GM18517 (cell line): ENCODE measurements around the gene CALML5.

Source experiments
- ATAC-seq: cut with Tn5 transposase; IDR thresholded peaks from one replicate; pipeline ENCODE4 v1.9.1; 2021; ENCODE audit warnings: mild to moderate bottlenecking, moderate library complexity; ENCODE audit not compliant: unreplicated experiment

Gene CALML5

DNA sequence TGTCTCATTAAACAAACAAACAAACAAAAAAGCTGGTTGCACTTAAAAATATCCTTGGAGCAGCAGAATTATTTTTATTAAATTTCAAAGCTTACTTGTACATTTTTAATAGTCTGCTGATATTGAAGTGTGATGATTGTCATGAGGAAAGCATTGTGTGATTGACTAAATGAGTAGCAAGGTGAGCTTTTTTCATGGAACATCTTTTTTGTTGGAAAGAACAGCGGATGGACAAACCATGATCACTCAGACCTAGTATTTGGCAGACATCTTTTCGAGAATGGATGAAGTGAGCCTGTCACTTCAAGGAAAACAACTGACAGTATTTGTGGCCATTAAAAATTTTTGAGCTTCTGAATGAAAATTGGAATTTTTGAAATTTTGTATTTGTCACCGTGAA is 19.7 kb upstream of the CALML5 start:
- no peak for ATAC-seq

DNA sequence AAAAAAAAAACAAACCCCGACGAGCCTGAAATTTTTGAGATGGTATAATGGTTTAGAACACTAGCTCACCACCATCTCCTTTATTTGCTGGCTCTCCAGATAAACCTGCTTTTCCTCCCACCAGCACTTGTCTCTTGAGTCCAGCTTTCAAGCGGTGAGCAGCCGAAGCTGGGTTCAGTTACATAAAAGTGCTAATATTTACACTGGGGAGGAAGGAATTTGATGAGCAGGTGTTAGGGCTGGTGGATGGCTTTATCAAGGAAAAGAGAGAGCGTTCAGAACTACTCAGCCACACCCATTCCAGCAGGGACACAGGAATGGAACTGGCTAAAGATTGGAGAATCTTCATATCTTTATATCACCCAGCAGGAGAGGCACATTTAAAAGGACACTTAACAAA is 18.8 kb upstream of the CALML5 start:
- ATAC-seq = no peak

DNA sequence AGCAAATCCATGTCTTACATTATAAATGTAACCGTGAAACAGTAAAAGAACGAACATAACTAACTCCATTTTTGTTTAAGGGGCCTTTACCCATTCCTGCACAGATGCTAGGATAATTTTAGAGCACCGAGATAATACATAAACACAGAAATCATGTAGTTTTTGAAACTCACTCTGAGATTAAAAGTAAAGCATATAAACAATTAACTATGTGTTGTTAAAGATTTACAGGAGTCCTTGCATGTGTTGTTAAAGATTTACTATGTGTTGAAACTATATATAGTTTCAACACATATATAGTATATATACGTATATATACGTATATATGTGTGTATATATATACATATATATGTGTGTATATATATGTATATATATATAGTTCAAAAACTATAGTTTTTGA is 18.2 kb upstream of the CALML5 start:
- ATAC-seq = no peak

DNA sequence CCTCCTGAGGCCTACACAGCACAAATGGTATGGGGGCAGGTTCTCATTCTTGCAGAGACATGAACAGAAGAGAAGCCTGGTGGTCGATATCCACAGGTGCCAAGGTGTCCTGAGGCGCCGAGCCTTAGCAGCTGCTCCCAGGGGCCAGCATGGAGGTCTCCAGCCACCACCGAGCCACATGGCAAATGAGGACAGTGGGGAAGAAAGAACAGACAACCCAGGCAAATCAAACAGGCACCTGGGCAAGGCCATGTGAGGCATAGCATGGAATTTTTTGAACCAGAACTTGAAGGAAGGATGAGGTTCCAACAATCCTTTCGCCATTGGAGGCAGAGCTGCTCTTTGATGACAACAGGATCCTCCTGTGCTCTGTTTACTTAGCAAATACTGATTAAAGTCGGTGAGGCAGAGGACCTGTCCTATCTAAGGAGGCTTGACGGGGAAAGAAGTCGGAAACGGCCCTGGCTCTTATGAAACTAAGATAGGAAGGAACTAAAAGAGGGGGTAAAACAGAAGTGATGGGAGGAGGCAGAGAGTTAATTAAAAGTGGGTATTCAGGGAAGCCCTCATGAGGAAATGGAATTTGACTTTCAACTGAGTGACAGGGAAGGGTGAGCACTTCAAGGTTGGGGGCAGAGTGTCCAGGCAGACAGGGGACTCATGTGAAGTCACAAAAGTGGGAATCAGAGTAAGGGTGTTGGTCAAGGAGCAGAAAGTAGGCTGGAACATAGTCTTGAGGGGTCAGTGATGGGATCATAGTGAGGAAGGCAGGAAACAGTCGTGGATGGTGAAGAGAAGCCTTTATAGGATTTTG is 16.8 kb upstream of the CALML5 start:
- no peak for ATAC-seq

DNA sequence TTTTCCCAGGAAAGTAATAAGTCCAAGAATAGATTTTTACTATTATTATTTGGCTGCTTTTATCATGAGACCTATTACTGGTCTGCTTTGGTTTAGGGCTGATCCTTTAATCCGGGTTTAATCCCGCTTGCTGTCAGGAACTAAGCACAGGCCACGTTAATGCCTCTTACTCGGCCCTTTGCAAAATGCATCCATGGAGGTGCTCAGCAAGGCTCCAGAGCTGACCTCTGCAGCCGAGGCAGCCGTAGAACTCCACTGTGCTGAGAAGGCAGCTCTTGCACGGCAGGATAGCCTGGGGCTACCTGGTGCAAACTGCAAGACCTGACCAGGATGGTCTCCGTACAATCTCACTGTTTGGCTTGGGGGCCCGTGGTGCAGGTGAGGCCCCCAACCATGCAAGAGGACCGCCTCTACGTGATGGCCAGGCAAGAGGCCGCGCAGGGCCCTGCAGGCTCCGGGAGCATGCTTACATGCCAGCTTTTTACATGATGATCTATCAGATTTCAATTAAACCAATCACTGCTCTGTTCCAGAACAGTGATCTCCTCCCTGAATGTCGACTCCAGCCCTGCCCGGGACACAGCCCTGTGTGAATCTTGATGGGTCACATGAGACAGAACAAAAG is 15.0 kb upstream of the CALML5 start:
- no peak for ATAC-seq

DNA sequence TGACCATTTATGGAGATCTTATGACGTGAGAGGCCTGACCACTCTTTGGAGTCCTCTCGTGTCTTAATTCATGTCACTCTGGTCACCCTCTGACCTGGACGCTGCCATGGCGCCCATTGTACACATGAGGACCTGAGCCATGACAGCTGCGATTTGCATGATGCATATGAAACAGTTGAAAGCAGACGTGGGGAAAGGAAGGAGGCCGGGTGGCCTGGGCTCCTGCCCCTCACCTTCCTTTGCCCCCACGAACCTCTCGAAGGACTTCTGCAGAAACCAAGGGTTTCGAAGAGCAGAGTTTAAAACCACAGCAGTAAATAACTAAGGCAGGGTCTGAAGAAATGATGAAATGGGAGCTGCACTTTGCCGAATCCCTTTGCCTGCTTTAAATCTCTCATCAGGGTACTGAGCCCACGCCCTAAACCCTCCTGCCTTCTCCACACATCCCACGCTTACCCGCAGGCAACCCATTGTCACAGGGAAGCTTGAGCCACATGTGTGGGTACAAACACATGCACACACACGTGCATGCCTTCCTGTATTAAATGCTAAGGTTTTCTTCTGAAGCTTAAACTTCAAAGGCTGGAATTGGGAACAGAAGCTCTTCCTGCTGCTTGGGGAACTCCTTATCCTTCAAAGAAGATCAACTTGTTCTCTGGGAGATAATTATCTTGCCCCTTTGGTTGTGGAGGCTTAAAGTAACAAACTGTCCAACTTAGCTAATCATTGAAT is 13.7 kb upstream of the CALML5 start:
- ATAC-seq = no peak

DNA sequence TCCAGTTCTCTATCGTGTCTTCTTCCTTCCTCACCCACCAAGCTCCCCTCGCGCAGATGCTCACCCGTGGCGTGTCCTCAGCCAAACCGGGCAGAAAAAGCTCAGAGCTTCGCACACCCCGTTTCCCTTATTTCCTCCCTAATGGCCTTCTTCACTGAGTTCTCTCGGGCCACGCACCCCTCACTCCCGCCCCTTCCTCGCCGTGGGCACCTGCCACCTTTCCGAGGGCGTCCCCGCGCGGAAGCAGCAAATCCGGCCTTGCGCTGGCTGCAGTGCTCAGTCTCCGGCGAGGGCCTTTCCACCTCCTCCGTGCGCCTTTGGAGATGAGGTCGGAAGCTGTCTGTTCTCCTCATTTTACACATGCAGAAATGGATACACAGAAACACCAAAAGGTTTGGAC is 13.0 kb upstream of the CALML5 start:
- no peak for ATAC-seq

DNA sequence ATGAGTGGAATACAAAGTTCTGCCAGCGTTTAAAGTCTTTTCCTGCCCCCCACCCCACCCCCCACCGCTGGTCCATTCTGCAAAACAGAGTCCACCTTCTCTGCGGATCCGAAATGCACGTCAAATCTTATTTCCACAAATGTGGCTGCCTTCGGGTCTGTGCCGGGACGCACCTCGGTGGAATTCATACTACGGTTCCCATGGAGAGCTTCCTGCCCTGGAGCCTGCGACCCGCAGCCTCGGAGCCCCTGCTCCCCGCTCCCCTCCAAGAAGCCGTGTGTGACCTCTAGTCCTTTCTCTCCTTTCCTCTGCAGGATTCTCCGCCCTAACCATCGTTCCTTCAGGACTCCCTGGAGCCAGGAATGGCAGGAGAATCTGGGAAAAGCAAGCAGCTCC is 12.5 kb upstream of the CALML5 start:
- no peak for ATAC-seq

DNA sequence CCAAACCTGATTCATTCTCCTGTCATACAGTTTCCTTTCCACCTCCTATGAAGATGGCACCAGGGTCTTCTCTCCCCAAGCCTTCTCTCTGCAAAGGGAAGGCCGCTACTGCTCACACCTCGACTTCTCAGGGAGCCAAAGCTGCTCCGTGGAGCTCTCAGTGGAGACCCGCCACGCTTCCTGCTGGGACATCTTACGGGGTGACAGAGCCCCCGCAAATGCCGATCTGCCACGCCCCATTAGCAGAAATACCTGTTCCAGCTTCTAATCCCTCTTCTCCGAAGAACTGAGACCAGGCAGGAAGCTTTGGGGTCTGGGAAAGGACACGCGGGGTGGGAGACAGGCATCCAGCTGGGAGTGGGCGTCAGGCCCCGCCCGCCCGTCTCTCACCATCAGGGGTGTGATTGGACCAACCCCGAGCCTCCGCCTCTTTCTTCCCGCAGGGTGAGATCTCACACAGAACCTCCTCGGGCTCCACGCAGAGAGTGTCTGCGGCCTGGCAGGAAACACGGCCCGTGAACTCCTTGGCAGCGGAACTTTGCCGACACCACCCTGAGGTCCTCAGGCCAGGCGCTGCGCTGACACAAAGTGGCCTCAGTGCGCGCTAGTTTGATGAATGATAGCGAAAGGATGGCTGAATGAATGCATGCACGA is 12.0 kb upstream of the CALML5 start:
- ATAC-seq = no peak

DNA sequence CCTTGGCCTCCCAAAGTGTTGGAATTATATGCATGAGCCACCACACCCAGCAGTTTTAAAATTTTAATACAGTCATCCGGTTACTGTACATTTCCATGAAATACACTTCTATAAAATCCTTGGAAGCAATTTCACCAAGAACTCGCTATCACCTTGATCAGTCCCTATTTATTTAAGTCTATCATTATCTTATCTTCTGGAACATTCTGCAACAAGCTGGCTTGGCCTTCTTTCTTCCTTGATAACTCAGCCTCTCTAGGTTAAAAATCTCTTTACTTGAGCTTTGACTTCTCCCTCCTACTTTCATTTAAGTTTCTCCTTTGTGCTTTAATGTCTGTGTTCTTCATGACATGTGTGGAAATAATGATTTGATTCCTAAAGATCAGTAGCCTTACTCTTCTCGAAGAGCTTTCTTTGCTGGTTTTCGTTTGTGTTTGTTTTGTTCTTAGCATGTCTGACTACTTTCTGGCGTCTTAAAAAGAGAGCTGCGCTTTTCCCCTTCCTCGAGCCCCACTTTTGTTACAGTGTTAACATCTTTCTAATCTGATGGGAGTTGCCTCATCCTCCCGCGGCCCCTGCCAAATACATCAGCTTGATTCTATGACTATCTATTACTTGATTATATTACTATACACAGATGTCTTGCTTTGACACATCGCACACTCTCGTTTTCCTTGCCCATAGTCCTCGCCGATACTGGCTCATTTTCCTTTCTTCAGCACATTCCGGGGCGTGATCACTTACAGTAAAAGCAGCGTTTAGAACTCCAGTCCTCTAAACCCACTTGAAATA is 11.1 kb upstream of the CALML5 start:
- no peak for ATAC-seq

DNA sequence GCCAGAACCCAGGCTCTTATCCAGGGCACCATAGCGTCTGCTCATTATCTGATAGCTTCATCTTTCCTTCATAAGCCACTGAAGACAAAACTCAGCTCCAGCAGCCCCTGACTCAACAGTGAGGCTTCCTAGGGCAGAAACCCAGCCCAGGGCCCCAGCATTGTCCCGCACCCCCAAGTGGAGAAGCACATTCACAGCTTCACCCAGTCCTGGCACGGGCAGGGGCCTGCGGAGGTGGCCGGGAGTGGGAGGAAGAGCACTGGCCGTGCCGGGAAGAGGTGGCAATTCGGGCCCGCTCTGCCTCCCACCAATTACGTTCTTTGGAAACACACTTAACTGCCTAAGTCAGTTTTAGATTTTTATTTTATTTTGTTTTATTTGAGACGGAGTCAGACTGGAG is 10.3 kb upstream of the CALML5 start:
- ATAC-seq = no peak

DNA sequence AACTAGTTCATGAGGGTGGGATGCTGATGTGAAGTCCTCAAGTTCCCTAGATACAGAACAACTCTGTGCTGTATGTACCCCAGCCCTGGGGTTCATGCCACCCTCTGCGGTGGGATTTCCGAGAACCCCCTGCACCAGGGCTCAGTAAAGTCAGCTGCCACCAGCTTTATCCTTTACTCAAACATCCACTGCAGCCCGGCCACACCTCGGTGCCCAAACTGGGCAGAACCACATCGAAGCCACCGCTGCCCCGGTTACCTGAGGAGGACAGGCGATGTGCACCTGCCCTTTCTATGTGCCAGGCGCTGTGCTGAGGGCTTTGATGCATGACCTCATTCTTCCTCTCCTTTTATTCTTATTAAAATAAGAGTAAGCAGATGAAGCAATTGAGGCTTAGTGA is 9.9 kb upstream of the CALML5 start:
- ATAC-seq = no peak

DNA sequence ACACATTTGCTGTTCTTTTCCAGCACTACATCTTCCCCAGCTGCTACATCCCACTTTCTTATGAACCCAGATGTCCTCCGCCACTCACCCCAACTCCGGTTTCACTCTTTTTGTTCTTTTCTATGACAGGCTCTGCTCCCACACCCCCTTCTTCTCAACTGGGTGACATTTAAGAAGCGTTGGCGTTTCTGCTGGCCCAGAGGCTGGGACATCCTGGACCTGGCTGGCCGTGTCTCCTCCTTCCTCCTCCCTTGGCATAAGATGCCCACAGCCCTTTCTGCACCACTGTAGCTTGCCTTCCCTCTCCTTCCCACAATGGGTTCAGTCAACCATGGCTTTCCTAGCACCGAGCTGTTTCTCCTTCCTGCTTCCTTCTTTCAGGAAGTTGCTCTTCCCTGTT is 9.4 kb upstream of the CALML5 start:
- no peak for ATAC-seq

DNA sequence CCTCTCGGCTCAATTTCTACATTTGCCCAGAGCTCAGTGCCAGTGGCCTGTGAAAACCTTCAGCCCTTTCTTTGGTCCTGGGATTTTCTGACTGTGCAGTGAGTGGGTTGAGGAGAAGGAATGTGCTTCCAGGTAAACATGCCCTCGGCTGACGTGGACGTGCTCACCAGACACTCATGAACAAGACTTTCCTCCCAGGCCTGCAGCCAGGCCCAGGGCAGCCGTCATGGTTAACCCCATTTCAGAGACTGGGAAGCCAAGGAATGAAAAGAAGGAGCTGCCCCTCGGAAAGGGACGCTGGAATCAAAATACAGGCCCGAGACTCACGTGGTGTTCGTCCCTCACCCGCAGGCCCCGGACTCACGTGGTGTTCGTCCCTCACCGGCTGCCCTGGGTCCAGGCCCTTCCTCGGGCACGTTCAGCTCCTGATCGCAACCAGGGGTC is 8.8 kb upstream of the CALML5 start:
- ATAC-seq = no peak

DNA sequence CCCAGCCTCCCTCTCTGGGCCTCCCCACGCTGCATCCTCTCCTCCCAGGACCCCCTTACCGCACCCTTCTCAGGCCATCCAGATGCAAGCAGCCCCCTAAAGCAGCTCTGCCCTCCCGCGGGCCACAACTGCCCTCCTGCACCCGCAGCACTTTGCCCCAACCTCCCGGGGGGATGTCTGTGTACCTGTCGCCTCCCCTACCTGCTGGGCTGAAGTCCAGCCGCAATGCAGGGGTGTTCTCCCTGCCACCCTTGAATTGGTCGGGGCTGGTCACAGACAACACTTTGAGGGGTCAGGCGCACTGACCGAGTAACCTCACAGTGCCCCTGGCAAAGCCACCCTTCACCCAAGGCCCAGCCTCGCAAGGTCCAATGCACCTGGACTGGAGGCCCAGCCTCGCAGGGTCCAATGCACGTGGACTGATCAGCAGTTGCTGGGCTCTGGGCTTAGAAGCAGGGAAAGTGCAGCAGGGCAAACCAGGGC is 8.3 kb upstream of the CALML5 start:
- no peak for ATAC-seq

DNA sequence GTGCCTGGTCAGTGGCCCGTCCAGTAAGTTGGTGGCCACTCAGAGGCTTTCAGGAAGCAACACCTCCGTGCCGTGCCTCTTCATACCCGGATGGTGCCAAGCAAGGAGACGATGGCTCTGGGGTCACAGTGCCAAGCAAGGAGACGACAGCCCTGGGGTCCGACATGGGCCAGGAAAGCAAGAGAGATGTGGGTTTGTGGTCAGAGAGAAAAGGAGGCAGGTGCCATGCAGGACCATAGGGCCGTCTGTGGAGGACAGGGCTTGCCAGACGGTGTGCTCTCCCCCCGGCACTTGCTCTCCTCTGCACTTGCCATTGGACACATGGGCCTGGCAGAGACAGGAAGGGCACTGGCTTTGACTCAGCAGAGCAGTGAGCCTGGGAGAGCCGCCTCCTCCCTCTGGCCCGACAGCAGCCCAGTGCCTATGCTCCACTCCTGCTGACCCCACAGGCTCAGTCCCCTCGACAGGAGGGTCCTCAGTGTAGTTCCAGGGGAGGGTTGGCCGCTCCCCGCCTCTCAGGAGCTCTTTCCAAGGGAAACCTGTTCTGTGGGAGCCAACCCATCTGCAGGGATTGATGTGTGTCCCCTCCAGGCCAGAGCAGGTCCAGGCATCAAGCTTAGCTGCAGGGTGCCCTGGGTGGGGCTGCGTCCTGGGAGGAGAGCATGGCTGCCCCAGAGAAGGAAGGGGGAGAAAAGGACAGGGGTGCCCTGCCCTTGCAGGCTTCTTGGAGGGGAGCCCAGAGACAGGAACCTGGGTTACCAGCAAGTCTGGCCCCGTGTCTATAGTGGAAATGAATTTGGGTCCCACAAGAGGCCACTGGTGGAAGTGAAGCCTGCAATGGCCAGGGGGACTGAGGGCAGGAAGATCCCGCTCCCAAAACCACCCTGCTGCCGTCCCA is 7.6 kb upstream of the CALML5 start:
- no peak for ATAC-seq

DNA sequence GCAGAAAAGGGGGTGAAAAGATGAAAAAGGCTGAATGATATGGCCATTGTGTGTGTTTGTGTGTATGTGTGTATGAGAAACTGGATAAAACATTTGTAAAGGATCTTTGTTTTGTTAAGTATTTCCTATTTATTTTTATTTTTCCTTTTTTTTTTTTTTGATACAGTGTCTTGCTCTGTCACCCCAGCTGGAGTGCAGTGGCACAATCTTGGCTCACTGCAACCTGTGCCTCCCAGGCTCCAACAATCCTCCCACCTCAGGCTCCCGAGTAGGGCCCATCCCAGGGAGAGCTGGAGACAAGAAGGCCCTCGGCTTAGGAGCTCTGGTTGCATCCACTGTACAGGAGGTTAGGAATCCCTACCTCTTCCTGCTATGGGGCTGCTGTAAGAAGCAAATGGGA is 6.9 kb upstream of the CALML5 start:
- ATAC-seq = no peak

DNA sequence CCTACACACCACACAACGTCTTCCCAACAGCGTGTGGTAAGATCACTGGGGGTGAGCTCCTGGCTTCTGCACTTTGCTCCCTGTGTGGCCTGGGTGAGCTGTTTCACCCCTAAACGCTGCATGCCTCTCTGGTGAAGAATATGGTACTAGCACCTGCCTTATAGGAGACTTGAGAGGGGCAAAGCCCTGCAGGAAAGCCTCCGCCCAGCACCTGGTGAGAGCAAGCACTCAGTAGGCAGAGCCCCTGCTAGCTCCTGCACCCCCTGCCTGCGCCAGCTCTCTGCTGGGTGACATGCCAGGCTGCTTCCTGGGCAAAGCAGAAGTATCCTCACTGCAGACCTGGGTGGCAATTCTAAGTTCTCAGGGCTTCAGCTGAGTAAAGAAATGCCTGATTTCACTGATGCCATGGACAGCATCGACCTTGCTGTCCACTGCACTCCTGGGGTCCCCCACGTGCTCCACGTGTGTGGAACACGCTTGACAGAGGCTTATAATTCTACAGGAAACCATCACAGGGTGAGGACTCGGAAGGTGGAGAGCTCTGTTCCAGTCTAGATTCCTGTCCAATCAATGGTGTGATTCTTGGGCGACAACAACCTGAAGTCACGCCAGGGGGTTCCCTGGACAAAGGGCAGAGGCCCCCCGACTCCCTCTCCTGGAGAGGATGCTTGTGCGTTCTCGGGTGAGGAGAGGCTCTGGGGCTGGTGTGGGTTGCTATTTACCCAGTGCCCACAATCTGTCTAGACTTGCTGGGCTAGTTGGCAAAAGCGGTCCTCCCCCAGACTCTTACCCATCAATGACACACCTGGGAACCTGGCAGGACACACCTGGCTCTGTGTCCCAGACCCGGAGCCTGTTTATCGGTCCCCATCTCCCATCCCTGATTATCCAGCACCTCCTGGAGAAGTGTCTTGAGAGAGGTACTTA is 5.0 kb upstream of the CALML5 start:
- no peak for ATAC-seq

DNA sequence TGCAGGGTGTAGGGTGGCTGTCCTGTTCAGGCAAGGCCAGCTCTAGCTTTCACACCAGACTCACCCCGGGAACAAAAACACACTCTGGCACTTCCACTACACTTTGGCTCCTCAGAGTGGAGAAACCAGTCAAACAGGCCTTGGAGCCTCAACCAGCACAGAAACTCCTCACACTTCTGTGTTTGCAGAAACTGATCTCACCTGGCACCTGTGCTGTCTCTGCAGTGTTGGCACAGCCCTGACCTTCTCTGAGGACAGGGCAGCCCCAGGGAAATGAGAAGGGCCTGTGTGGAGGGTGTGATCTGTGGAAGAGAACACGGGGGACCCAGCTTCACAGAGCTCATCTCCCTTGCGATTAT is 4.1 kb upstream of the CALML5 start:
- no peak for ATAC-seq
